Measurements from ENCODE around the gene RBPJ.
A peak's percentile ranks its signal among the peaks of the same experiment; 100 is the strongest.
"Not testable (repeated sequence)": the region's sequence is repeated elsewhere in the genome, so short reads cannot be mapped to it uniquely, and the experiment has no call there.

The RBPJ gene

GRCh38 chr4:26302031-26302899 lies 18.5 kb upstream of the RBPJ start:
- DNase-seq: no peak

- DNase-seq: no peak
Measured at GRCh38 chr4:26303008-26303407, 17.8 kb upstream of the RBPJ start.

- DNase-seq: no peak
Measured at GRCh38 chr4:26307037-26307800, 13.6 kb upstream of the RBPJ start.

GRCh38 chr4:26308568-26308967 lies 12.2 kb upstream of the RBPJ start:
- no peak for DNase-seq

- DNase-seq: no peak
Measured at GRCh38 chr4:26310264-26310663, 10.6 kb upstream of the RBPJ start.

- no peak for DNase-seq
Measured at GRCh38 chr4:26311633-26312032, 9.2 kb upstream of the RBPJ start.

- DNase-seq: not testable (repeated sequence)
Measured at GRCh38 chr4:26315316-26315932, 5.4 kb upstream of the RBPJ start.

- DNase-seq: no peak
Measured at GRCh38 chr4:26317766-26318165, 3.0 kb upstream of the RBPJ start.

GRCh38 chr4:26319467-26319948 lies 1.3 kb upstream of the RBPJ start:
- DNase-seq: peak; percentile 99

GRCh38 chr4:26319949-26320537 lies 771 bp upstream of the RBPJ start:
- DNase-seq: peak; percentile 71

GRCh38 chr4:26321373-26322221 lies 783 bp downstream of the RBPJ start:
- DNase-seq: peak; percentile 64

- no peak for DNase-seq
Measured at GRCh38 chr4:26322346-26322745, 1.5 kb downstream of the RBPJ start.

- no peak for DNase-seq
Measured at GRCh38 chr4:26323821-26324220, 3.0 kb downstream of the RBPJ start.

- peak; percentile 68 for DNase-seq
Measured at GRCh38 chr4:26325191-26325590, 4.4 kb downstream of the RBPJ start.

- no peak for DNase-seq
Measured at GRCh38 chr4:26326791-26327190, 6.0 kb downstream of the RBPJ start.

GRCh38 chr4:26330186-26330787 lies 9.5 kb downstream of the RBPJ start:
- peak; percentile 77 for DNase-seq

- DNase-seq: no peak
Measured at GRCh38 chr4:26330946-26331345, 10.1 kb downstream of the RBPJ start.

GRCh38 chr4:26331380-26331950 lies 10.7 kb downstream of the RBPJ start:
- DNase-seq: no peak

GRCh38 chr4:26334366-26334765 lies 13.6 kb downstream of the RBPJ start:
- no peak for DNase-seq

GRCh38 chr4:26337612-26338011 lies 16.8 kb downstream of the RBPJ start:
- no peak for DNase-seq

- DNase-seq: peak; percentile 17
Measured at GRCh38 chr4:26342328-26343037, 21.7 kb downstream of the RBPJ start.

All from NCI-H82 (cell line).